HCT116 (cell line): Measurements from ENCODE around the gene ERI2. TPM values are rescaled to one million over a fixed set of nuclear protein-coding genes. Genes with fewer than 3 reads are reported as not detected.

Experiments used
- ATAC-seq: fragments of 200-7000 bp; cut with Tn5 transposase; 2 replicates; pipeline ENCODE4 v1.9.1; 2020; ENCODE audit warnings: mild to moderate bottlenecking, moderate library complexity
- BruUV-seq: library from RNA; stranded (reverse); fragments of 400-500 nt; replicated peaks from 2 replicates; lab custom pipeline; 2021; lab: Mats Ljungman, UMichigan
- CTCF ChIA-PET: fragments of 300-600 bp; sonication (Branson Sonifier 250); formaldehyde crosslinking; loops from one replicate; lab custom pipeline; 2021; ENCODE audit warnings: antibody characterized with exemption; lab: Charles Lee
- POLR2A ChIA-PET: fragments of 300-600, 350-600 bp; sonication (Branson Sonifier 250); formaldehyde crosslinking; loops from one replicate; lab custom pipeline; 2021; ENCODE audit warnings: antibody characterized with exemption; lab: Charles Lee
- RAD21 ChIA-PET, 2 experiments: fragments of 300-600 bp; sonication (Branson Sonifier 250); formaldehyde crosslinking; loops; one replicate each; lab custom pipeline; 2023; ENCODE audit warnings: low total read pairs in 2 of 2; ENCODE audit not compliant: uncharacterized antibody in 2 of 2, unreplicated experiment in 2 of 2, low non-redundant PET in 1 of 2; lab: Charles Lee
- DNase-seq: peaks from one replicate; pipeline ENCODE4 v3.0.0-alpha.2; 2010; ENCODE audit warnings: low read depth, low spot score
- H2AFZ ChIP-seq: fragments of 200-600 bp; shearing (Covaris generic), sonication (generic); 2 replicates; pipeline ENCODE4 v1.6.1; 2017; ENCODE audit warnings: low read depth, mixed run types, mixed read lengths, antibody characterized with exemption, low read length; ENCODE audit not compliant: poor library complexity, severe bottlenecking
- H3K27ac ChIP-seq: 2 replicates; pipeline ENCODE4 v1.5.1; 2012; ENCODE audit warnings: low read depth, low read length
- H3K27me3 ChIP-seq: fragments of 200-600 bp; sonication (generic); 2 replicates; pipeline ENCODE4 v1.6.1; 2016; ENCODE audit warnings: mixed run types, low read length, mixed read lengths; ENCODE audit not compliant: insufficient read depth
- H3K36me3 ChIP-seq, 2 experiments: fragments of 200-500 bp in 1 of 2; fragments of 200-600 bp in 1 of 2; sonication (Bioruptor generic) in 1 of 2; sonication (generic) in 1 of 2; 2 replicates each; pipeline versions ENCODE4 v1.5.1 to v1.6.1; 2014 to 2016; ENCODE audit warnings: low read length in 2 of 2, inconsistent platforms in 1 of 2, mixed read lengths in 1 of 2, mixed run types in 1 of 2; ENCODE audit not compliant: insufficient read depth in 2 of 2, control insufficient read depth in 1 of 2
- H3K4me1 ChIP-seq, 2 experiments: fragments of 200-600 bp in 1 of 2; sonication (generic) in 1 of 2; 2 replicates each; pipeline versions ENCODE4 v1.5.1 to v1.6.1; 2012 to 2017; ENCODE audit warnings: low read length in 2 of 2, inconsistent platforms in 1 of 2, mild to moderate bottlenecking in 1 of 2, mixed read lengths in 1 of 2, mixed run types in 1 of 2, moderate library complexity in 1 of 2; ENCODE audit not compliant: insufficient read depth in 2 of 2, control insufficient read depth in 1 of 2
- H3K4me2 ChIP-seq: fragments of 200-600 bp; sonication (generic); 2 replicates; pipeline ENCODE4 v1.6.1; 2017; ENCODE audit warnings: mixed run types, low read length, mixed read lengths
- H3K4me3 ChIP-seq, 2 experiments: fragments of 200-600 bp in 1 of 2; sonication (generic) in 1 of 2; replicated peaks in 1 of 2; 2 replicates each; pipeline ENCODE4 v1.5.1; 2011 to 2016; ENCODE audit warnings: low read length in 2 of 2, control low read depth in 1 of 2, low read depth in 1 of 2, mild to moderate bottlenecking in 1 of 2, mixed read lengths in 1 of 2, mixed run types in 1 of 2
- H3K79me2 ChIP-seq: fragments of 200-600 bp; sonication (generic); 2 replicates; pipeline ENCODE4 v1.6.1; 2017; ENCODE audit warnings: mild to moderate bottlenecking, mixed run types, low read length, moderate library complexity, mixed read lengths; ENCODE audit not compliant: insufficient read depth
- H3K9ac ChIP-seq: fragments of 200-600 bp; sonication (generic); 2 replicates; pipeline ENCODE4 v1.6.1; 2016; ENCODE audit warnings: low read length, mixed read lengths
- H3K9me2 ChIP-seq: fragments of 200-600 bp; sonication (generic), shearing (Covaris generic); 2 replicates; pipeline ENCODE4 v1.6.1; 2017; ENCODE audit warnings: mixed run types, mild to moderate bottlenecking, moderate library complexity; ENCODE audit not compliant: insufficient read depth
- H3K9me3 ChIP-seq, 2 experiments: fragments of 200-500 bp in 1 of 2; fragments of 200-600 bp in 1 of 2; sonication (Bioruptor generic) in 1 of 2; sonication (generic) in 1 of 2; 2 replicates each; pipeline ENCODE4 v1.6.1; 2014 to 2017; ENCODE audit warnings: low read length in 2 of 2, mixed read lengths in 2 of 2, inconsistent platforms in 1 of 2, low read depth in 1 of 2, mild to moderate bottlenecking in 1 of 2, mixed run types in 1 of 2, moderate library complexity in 1 of 2; ENCODE audit not compliant: control insufficient read depth in 1 of 2, insufficient read depth in 1 of 2
- H4K20me1 ChIP-seq: fragments of 200-600 bp; sonication (generic), shearing (Covaris generic); 2 replicates; pipeline ENCODE4 v1.6.1; 2017; ENCODE audit warnings: mixed run types, mild to moderate bottlenecking, moderate library complexity; ENCODE audit not compliant: insufficient read depth
- EZH2phosphoT487 ChIP-seq: fragments of 200-600 bp; IDR thresholded peaks from 2 replicates; pipeline ENCODE4 v1.6.1; 2018; ENCODE audit warnings: antibody characterized with exemption, borderline replicate concordance
- JUND ChIP-seq: IDR thresholded peaks from 2 replicates; pipeline ENCODE4 v1.6.1; 2012
- POLR2A ChIP-seq: IDR thresholded peaks from 2 replicates; pipeline ENCODE4 v1.7.0; 2011; ENCODE audit warnings: borderline replicate concordance; ENCODE audit not compliant: insufficient read depth, insufficient read length; ENCODE audit errors: extremely low read depth
- SRF ChIP-seq: IDR thresholded peaks from 2 replicates; pipeline ENCODE4 v1.6.1; 2012; ENCODE audit warnings: low read depth
- YY1 ChIP-seq: IDR thresholded peaks from 2 replicates; pipeline ENCODE4 v1.6.1; 2011; ENCODE audit warnings: low read length, low read depth, moderate library complexity, mild to moderate bottlenecking; ENCODE audit not compliant: insufficient replicate concordance; ENCODE audit errors: extremely low read depth
- ZNF274 ChIP-seq: fragments of 200-500 bp; sonication (Bioruptor generic); IDR thresholded peaks from 2 replicates; pipeline ENCODE4 v1.6.1; 2014; ENCODE audit warnings: mild to moderate bottlenecking, low read depth, low read length, inconsistent platforms
- intact Hi-C: fragments of 100-400 bp; cut with micrococcal nuclease; formaldehyde crosslinking; loops from 2 replicates; pipeline ENCODE4 v1.10.0; 2022
- total RNA-seq: library from RNA; stranded (reverse); gene quantifications from one replicate; pipeline ENCODE4 v1.2.1, GENCODE V29; 2021; ENCODE audit not compliant: unreplicated experiment
- TF ChIP-seq, protein P1 (sequence below): IDR thresholded peaks from 2 replicates; pipeline ENCODE4 v1.6.1; 2012
- TF ChIP-seq, protein P2 (sequence below): IDR thresholded peaks from 2 replicates; pipeline ENCODE4 v1.6.1; 2011; ENCODE audit warnings: mild to moderate bottlenecking, low read length, moderate library complexity; ENCODE audit not compliant: insufficient replicate concordance; ENCODE audit errors: extremely low read depth

The ERI2 gene
- total RNA-seq, 1 experiment from 2014 or later, result 42.1 TPM

DNA sequence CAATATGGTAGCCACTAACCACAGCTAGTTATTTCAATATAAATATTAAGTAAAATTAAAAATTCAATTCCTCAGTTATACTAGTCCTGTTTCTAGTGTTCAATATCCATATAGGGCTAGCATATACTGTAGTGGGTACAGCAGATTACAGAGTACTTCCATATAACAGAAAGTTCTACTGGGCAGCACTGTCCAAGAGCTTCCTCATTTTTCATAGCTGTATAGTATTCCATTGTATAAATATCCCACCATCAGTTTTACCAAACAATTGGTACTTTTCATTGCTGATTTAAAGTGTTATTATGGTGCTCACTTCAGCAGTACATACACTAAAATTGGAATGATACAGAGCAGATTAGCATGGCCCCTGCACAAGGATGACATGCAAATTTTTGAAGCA is 22.1 kb downstream of the ERI2 start (continued):
- TF ChIP-seq, protein P1, sequence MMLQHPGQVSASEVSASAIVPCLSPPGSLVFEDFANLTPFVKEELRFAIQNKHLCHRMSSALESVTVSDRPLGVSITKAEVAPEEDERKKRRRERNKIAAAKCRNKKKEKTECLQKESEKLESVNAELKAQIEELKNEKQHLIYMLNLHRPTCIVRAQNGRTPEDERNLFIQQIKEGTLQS, result no peak
- TF ChIP-seq ZNF274 (no peak), JUND (no peak), POLR2A (no peak), YY1 (no peak), SRF (no peak), EZH2phosphoT487 (no peak)
- TF ChIP-seq, protein P2, sequence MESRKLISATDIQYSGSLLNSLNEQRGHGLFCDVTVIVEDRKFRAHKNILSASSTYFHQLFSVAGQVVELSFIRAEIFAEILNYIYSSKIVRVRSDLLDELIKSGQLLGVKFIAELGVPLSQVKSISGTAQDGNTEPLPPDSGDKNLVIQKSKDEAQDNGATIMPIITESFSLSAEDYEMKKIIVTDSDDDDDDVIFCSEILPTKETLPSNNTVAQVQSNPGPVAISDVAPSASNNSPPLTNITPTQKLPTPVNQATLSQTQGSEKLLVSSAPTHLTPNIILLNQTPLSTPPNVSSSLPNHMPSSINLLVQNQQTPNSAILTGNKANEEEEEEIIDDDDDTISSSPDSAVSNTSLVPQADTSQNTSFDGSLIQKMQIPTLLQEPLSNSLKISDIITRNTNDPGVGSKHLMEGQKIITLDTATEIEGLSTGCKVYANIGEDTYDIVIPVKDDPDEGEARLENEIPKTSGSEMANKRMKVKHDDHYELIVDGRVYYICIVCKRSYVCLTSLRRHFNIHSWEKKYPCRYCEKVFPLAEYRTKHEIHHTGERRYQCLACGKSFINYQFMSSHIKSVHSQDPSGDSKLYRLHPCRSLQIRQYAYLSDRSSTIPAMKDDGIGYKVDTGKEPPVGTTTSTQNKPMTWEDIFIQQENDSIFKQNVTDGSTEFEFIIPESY, result no peak

GRCh38 chr16:20782470-20782869 is 23.8 kb downstream of the ERI2 start:
- Histone ChIP-seq H3K9ac (no peak overlapping the region), H3K79me2 (no peaks in the 10 kb centered on the region), H3K9me2 (no peaks in the 10 kb centered on the region), H2AFZ (no peak overlapping the region), H3K4me1 (no peaks in the 10 kb centered on the region), H3K4me3 (no peak overlapping the region), H3K9me3 (no peaks in the 10 kb centered on the region), H3K27ac (no peak overlapping the region), H3K4me2 (no peak overlapping the region), H4K20me1 (no peaks in the 10 kb centered on the region), H3K27me3 (no peaks in the 10 kb centered on the region), H3K36me3 (no peaks in the 10 kb centered on the region)
- ChIA-PET RAD21 (no interaction called here), CTCF (interaction anchor here (1.8 kb wide), 1 partner anchor 8 kb away, joined by 5 read pairs; no protein-coding TSS in a partner anchor), POLR2A (no interaction called here)
- no peak for TF ChIP-seq SRF
- intact Hi-C loops, result no loop called here
- BruUV-seq, result no TSS peak
- DNase-seq (no peak), ATAC-seq (no peak)
